ENCODE data around the gene SRSF2.
"Not testable (repeated sequence)": the region's sequence is repeated elsewhere in the genome, so short reads cannot be mapped to it uniquely, and the experiment has no call there.

SRSF2 gene

GRCh38 chr17:76718516-76718915, 18.6 kb downstream of the SRSF2 start:
- H3K9ac ChIP-seq (ENCODE audit: low read depth, low read length): no peak overlapping the region
- no peak overlapping the region for H3K27ac ChIP-seq (ENCODE audit: low read depth, low read length)
- peaks cover 75% of the 10 kb centered on the region for H3K36me3 ChIP-seq (ENCODE audit: control insufficient read depth, insufficient read depth, low read length)
- no peak overlapping the region for H3K4me3 ChIP-seq (ENCODE audit: low read depth, low read length)
- H3K4me1 ChIP-seq (ENCODE audit: control insufficient read depth, insufficient read depth, low read length): no peaks in the 10 kb centered on the region
- H3K27me3 ChIP-seq (ENCODE audit: control insufficient read depth, insufficient read depth, low read length): no peaks in the 10 kb centered on the region
- H3K9me3 ChIP-seq (ENCODE audit: control insufficient read depth, insufficient read depth, low read length): no peaks in the 10 kb centered on the region

DNA sequence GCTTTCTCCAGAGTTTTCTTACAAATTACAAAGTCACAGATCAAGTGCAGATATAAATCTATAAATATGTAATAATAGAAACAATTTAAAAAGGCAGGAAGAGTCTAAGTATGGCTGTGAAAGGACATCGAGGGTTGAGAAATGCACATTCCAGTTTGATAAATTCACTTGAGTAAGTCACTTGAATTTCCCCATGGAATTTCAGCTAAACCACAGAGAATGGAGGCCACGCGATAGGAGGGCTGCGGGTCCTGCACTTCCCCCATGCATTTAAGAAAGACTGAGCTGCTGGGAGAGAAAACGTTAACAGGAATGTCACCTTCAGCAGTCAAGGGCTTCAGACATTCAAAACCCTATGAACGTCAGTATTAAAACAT, 20.3 kb downstream of the SRSF2 start:
- H3K36me3 ChIP-seq (ENCODE audit: control insufficient read depth, insufficient read depth, low read length): peaks cover 65% of the 10 kb centered on the region
- H3K27ac ChIP-seq (ENCODE audit: low read depth, low read length): no peak overlapping the region
- no peaks in the 10 kb centered on the region for H3K4me1 ChIP-seq (ENCODE audit: control insufficient read depth, insufficient read depth, low read length)

DNA sequence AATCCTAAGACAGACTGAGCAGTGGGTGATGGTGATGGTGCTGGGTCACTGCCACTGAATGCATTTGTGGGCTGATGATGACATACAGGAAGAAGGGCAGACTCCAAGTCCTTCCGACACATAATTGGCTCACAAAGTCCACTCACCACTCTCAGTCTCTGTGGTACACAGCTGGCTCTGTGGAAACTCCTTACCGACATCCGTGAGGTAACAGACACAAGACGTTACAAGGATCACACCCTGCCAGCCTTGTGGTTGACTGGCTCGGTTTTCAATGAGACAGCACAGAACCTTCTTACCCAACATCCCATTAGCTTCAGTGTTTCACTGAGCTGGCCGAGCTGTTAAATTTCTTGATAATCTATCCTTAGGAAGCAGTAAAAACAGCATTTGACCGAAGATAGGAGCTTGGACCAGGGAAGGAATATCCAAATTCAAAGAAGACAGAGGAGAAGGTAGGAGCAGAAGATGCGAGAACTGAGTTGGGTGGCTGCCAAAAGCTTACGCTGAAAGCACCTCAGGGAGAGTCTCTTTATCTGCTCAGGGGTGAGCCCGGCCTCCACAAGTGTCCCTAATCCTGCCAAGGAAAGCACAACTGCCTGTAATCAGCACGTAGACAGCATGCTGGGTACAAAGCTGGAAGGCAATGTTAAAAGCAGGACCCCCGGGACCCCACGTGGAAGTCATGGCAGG, 20.8 kb downstream of the SRSF2 start:
- Histone ChIP-seq H3K27ac (ENCODE audit: low read depth, low read length) (no peak overlapping the region), H3K27me3 (ENCODE audit: control insufficient read depth, insufficient read depth, low read length) (no peaks in the 10 kb centered on the region), H3K4me3 (ENCODE audit: low read depth, low read length) (no peak overlapping the region), H3K36me3 (ENCODE audit: control insufficient read depth, insufficient read depth, low read length) (peaks cover 60% of the 10 kb centered on the region), H3K4me1 (ENCODE audit: control insufficient read depth, insufficient read depth, low read length) (peaks cover 3% of the 10 kb centered on the region), H3K9ac (ENCODE audit: low read depth, low read length) (no peak overlapping the region), H3K9me3 (ENCODE audit: control insufficient read depth, insufficient read depth, low read length) (no peaks in the 10 kb centered on the region)

More for the DNA sequence above, 20.3 kb downstream of the SRSF2 start:
- Histone ChIP-seq H3K27me3 (ENCODE audit: control insufficient read depth, insufficient read depth, low read length) (no peaks in the 10 kb centered on the region), H3K9ac (ENCODE audit: low read depth, low read length) (no peak overlapping the region), H3K9me3 (ENCODE audit: control insufficient read depth, insufficient read depth, low read length) (no peaks in the 10 kb centered on the region), H3K4me3 (ENCODE audit: low read depth, low read length) (no peak overlapping the region)

- H3K4me1 ChIP-seq (ENCODE audit: control insufficient read depth, insufficient read depth, low read length): peaks cover 7% of the 10 kb centered on the region
- H3K9ac ChIP-seq (ENCODE audit: low read depth, low read length): no peak overlapping the region
- no peak overlapping the region for H3K27ac ChIP-seq (ENCODE audit: low read depth, low read length)
- no peak overlapping the region for H3K4me3 ChIP-seq (ENCODE audit: low read depth, low read length)
- H3K36me3 ChIP-seq (ENCODE audit: control insufficient read depth, insufficient read depth, low read length): peaks cover 51% of the 10 kb centered on the region
- H3K9me3 ChIP-seq (ENCODE audit: control insufficient read depth, insufficient read depth, low read length): no peaks in the 10 kb centered on the region
- no peaks in the 10 kb centered on the region for H3K27me3 ChIP-seq (ENCODE audit: control insufficient read depth, insufficient read depth, low read length)
Measured at GRCh38 chr17:76715496-76715830, 21.7 kb downstream of the SRSF2 start.

DNA sequence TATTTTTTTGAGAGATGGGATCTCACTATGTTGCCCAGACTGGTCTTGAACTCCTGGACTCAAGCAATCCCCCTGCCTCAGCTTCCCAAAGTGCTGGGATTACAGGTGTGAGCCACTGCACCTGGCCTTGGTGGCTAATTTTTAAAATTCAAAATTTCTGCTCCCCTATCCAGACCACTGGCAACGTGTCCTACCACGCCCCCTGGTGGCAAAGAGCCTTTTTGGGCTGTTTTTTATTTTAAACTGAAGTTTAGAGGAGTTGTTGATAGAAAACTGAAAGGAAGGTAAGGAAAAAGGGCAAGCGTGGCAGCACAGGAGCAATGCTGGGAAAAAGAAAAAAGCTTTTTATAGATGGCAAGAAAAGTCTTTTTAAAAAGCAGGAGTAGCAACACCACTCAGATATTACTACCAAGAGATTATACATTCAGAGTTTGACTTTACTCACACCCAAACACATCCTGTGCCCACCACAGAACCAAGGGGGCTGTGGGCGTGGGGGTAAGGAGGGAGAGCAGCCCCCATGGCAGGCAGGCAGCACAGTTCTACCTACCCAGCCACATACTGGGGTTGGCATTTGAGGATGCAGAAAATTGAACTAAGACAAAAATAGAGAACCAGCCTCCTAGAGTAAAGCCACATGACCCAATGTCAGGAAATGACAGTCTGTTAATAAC, 22.2 kb downstream of the SRSF2 start:
- Histone ChIP-seq H3K9me3 (ENCODE audit: control insufficient read depth, insufficient read depth, low read length) (no peaks in the 10 kb centered on the region), H3K27ac (ENCODE audit: low read depth, low read length) (no peak overlapping the region), H3K4me3 (ENCODE audit: low read depth, low read length) (no peak overlapping the region), H3K9ac (ENCODE audit: low read depth, low read length) (no peak overlapping the region), H3K27me3 (ENCODE audit: control insufficient read depth, insufficient read depth, low read length) (peaks cover 4% of the 10 kb centered on the region), H3K4me1 (ENCODE audit: control insufficient read depth, insufficient read depth, low read length) (peaks cover 8% of the 10 kb centered on the region), H3K36me3 (ENCODE audit: control insufficient read depth, insufficient read depth, low read length) (peaks cover 46% of the 10 kb centered on the region)

GRCh38 chr17:76714336-76714735, 22.8 kb downstream of the SRSF2 start:
- H3K9me3 ChIP-seq (ENCODE audit: control insufficient read depth, insufficient read depth, low read length): no peaks in the 10 kb centered on the region
- peaks cover 14% of the 10 kb centered on the region for H3K4me1 ChIP-seq (ENCODE audit: control insufficient read depth, insufficient read depth, low read length)
- peaks cover 40% of the 10 kb centered on the region for H3K36me3 ChIP-seq (ENCODE audit: control insufficient read depth, insufficient read depth, low read length)
- H3K27me3 ChIP-seq (ENCODE audit: control insufficient read depth, insufficient read depth, low read length): peaks cover 10% of the 10 kb centered on the region
- no peak overlapping the region for H3K9ac ChIP-seq (ENCODE audit: low read depth, low read length)
- no peak overlapping the region for H3K27ac ChIP-seq (ENCODE audit: low read depth, low read length)
- H3K4me3 ChIP-seq (ENCODE audit: low read depth, low read length): no peak overlapping the region

- Histone ChIP-seq H3K9me3 (ENCODE audit: control insufficient read depth, insufficient read depth, low read length) (no peaks in the 10 kb centered on the region), H3K4me1 (ENCODE audit: control insufficient read depth, insufficient read depth, low read length) (peaks cover 20% of the 10 kb centered on the region), H3K36me3 (ENCODE audit: control insufficient read depth, insufficient read depth, low read length) (peaks cover 35% of the 10 kb centered on the region), H3K4me3 (ENCODE audit: low read depth, low read length) (no peak overlapping the region), H3K27me3 (ENCODE audit: control insufficient read depth, insufficient read depth, low read length) (peaks cover 16% of the 10 kb centered on the region), H3K27ac (ENCODE audit: low read depth, low read length) (no peak overlapping the region), H3K9ac (ENCODE audit: low read depth, low read length) (no peak overlapping the region)
Measured at GRCh38 chr17:76713765-76714164, 23.4 kb downstream of the SRSF2 start.

GRCh38 chr17:76712321-76712720, 24.8 kb downstream of the SRSF2 start:
- Histone ChIP-seq H3K36me3 (ENCODE audit: control insufficient read depth, insufficient read depth, low read length) (peaks cover 23% of the 10 kb centered on the region), H3K27me3 (ENCODE audit: control insufficient read depth, insufficient read depth, low read length) (peaks cover 22% of the 10 kb centered on the region), H3K4me1 (ENCODE audit: control insufficient read depth, insufficient read depth, low read length) (peaks cover 31% of the 10 kb centered on the region)
- not testable (repeated sequence) for H3K27ac ChIP-seq (ENCODE audit: low read depth, low read length); H3K9ac ChIP-seq (ENCODE audit: low read depth, low read length); H3K9me3 ChIP-seq (ENCODE audit: control insufficient read depth, insufficient read depth, low read length); H3K4me3 ChIP-seq (ENCODE audit: low read depth, low read length)

- Histone ChIP-seq H3K9ac (ENCODE audit: low read depth, low read length) (no peak within 1 kb of the TSS), H3K4me1 (ENCODE audit: control insufficient read depth, insufficient read depth, low read length) (peaks cover 31% of the 10 kb centered on the region), H3K9me3 (ENCODE audit: control insufficient read depth, insufficient read depth, low read length) (no peaks in the 10 kb centered on the region), H3K4me3 (ENCODE audit: low read depth, low read length) (peak within 1 kb of the TSS; percentile 67), H3K27ac (ENCODE audit: low read depth, low read length) (peak within 1 kb of the TSS; percentile 24), H3K36me3 (ENCODE audit: control insufficient read depth, insufficient read depth, low read length) (peaks cover 10% of the 10 kb centered on the region), H3K27me3 (ENCODE audit: control insufficient read depth, insufficient read depth, low read length) (peaks cover 22% of the 10 kb centered on the region)
Measured at GRCh38 chr17:76710863-76711611, 26.1 kb downstream of the SRSF2 start, which contains the start of gene MXRA7. Gene MXRA7 (minus strand): TSS chr17:76710965. CDS start chr17:76710946, 19 bp downstream.

DNA sequence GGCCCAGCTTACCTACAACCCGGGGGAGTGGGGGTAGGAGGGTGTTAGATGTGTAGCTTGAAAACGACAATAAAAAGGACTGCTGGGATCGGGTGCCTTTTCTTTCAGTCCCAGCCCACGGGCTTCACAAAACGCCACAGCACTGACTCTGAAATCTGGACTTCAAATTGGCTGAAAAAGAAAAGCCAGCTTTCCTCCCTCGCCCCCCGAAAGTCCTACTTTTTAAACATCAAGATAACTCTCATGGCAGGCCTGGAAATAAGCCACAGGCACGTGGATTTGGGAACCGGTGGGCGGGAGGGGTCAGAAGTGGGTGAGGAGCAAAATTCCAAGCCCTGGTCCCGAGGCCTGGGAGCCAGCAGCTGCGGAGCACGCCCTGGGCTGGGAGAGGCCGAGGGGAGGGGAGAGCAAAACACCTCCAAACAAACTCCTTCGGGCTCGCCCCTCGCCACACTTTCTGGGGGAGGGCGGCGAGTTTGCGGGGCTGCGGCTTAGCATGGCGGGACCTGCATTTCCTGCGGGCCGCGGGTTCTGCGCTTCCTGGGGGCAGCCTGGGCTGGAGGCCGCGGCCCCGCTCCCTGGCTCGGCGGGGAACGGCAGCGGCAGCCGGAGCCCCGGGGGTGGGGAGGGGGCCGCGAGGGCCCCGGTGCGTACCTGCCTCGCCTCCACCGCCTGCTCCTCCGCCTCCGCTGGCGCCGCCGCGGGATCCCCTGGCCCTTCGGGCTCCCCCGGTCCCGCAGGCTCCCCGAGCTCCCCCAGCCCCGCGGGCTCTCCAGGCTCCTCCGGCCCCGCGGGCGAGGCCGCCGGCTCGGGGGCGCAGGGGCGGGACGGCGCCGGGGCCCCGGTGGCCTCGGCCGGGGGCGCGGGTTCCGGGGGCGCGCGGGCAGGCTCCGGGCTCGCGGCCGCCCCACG, 26.9 kb downstream of the SRSF2 start:
- H3K9ac ChIP-seq (ENCODE audit: low read depth, low read length); H3K9me3 ChIP-seq (ENCODE audit: control insufficient read depth, insufficient read depth, low read length); H3K36me3 ChIP-seq (ENCODE audit: control insufficient read depth, insufficient read depth, low read length): not testable (repeated sequence)
- peak overlapping the region; percentile 67 for H3K4me3 ChIP-seq (ENCODE audit: low read depth, low read length)
- peaks cover 22% of the 10 kb centered on the region for H3K27me3 ChIP-seq (ENCODE audit: control insufficient read depth, insufficient read depth, low read length)
- peak overlapping the region; percentile 24 for H3K27ac ChIP-seq (ENCODE audit: low read depth, low read length)
- H3K4me1 ChIP-seq (ENCODE audit: control insufficient read depth, insufficient read depth, low read length): peaks cover 31% of the 10 kb centered on the region

All from HUES48 (cell line).